HG02852 (cell line): ENCODE data around the gene TRAF5.
"Not testable (repeated sequence)": the region's sequence is repeated elsewhere in the genome, so short reads cannot be mapped to it uniquely, and the experiment has no call there.

Source experiments
- ATAC-seq: cut with Tn5 transposase; IDR thresholded peaks from one replicate; pipeline ENCODE4 v1.9.1; 2021; ENCODE audit warnings: mild to moderate bottlenecking, moderate library complexity; ENCODE audit not compliant: unreplicated experiment

Gene TRAF5

DNA sequence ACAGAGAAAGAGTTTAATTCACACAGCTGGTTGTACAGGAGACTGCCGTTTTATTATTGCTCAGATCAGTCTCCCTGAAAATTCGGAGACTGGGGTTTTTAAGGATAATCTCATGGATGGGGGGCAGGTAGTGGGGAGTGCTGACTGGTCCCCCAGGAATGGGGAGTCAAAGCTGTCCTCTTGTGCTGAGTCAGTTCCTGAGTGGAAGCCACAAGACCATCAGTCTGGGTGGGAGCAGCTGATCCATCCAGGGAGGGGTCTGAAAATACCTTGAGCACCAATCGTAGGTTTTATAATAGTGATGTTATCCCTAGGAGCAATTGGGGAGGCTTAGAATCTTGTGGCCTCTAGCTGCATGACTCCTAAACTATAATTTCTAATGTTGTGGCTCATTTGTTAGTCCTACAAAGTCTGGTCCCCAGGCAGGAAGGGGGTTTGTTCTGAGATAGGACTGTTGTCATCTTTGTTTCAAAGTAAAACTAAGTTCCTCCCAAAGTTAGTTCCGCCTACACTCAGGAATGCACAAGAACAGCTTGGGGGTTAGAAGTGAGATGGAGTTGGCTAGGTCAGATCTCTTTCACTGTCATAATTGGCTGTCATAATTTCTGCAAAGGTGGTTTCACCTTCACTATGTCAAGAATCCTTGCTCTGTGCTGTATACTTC, 50.3 kb downstream of the TRAF5 start:
- no peak for ATAC-seq

DNA sequence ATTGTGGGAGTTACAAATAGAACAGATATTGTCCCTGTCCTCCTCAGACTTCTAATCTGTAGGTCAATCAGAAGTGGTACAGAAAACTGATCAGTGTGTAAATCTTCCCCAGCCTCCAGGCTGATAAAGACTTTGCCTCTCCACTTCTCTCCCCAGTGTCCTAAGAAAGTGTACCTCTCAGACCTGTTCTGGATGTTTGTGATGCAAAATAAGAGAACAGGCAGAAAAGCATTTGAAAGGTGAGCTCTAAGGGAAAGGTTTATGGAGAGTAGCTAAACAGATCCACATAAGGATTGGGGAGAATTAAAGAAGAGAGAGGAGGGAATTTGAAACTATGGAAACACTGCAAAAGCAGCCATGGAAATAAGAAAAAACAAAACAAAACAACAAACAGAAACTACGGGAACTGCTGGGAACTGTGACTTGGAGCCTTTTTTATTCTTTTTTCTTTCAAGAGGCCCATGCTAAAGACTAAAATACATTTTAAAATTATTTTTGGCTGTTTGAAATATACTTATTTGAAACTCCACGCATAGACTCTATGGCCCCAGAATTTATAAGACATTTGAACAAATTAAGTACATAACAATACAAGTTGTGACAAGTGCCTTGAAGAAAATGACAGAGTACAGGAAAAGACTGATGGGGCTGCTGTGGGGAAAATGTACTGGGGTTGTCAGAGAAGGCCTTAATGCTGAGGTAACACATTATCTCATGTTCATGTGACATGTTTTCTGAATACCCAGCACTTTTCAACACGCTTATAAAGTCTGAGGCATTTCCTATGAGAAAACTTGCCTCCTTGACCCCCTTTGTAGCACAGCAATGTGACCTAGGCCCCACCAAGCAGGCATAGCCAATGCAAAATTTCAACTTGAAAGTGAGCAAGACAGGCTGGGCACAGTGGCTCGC, 51.2 kb downstream of the TRAF5 start:
- no peak for ATAC-seq

DNA sequence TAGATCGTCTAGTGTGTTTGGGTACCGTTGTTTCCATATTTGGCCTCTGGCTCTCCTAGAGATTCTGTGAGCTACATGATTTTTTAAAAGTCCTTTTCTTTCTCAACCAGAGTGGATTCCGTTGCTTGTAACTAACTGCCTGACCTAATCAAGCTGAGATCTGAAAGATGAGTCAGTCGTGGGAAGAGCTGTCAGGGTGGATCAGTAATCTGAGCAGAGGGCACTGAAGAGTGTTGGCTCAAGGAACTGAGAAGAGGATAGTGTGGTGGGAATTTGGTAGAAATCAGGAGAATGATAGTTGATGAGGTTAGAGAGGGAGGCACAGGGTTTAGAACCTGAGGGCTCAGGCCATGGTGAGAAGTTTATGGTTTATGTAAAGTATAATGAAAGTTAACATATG, 52.2 kb downstream of the TRAF5 start:
- ATAC-seq = no peak

GRCh38 chr1:211379446-211379845, 52.8 kb downstream of the TRAF5 start:
- no peak for ATAC-seq

GRCh38 chr1:211381481-211382181, 55.0 kb downstream of the TRAF5 start:
- no peak for ATAC-seq

DNA sequence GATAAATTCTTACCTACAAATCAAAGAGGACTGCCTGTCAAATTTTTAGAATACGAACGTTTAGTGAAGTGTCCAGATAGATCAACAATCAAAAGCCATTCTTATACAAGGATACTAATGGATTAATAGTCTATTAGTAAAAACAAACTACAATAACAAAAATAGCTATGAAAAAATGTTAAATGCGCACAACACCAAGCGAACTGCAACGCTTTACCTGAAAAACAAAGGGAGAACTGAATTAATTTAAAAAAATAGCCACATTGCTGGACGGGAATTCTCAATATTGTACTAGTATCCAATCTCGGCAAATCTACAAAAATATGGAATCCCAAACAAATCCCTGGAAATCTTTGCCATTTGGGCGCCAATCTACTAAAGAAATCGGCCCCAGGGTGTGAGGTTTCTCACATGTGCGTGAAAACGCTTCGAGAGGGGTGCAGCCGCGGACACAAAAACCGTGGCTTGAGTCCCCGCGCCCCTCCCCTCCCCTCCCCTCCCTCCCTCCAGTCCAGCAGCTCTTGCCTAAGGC, 55.6 kb downstream of the TRAF5 start:
- ATAC-seq = no peak

DNA sequence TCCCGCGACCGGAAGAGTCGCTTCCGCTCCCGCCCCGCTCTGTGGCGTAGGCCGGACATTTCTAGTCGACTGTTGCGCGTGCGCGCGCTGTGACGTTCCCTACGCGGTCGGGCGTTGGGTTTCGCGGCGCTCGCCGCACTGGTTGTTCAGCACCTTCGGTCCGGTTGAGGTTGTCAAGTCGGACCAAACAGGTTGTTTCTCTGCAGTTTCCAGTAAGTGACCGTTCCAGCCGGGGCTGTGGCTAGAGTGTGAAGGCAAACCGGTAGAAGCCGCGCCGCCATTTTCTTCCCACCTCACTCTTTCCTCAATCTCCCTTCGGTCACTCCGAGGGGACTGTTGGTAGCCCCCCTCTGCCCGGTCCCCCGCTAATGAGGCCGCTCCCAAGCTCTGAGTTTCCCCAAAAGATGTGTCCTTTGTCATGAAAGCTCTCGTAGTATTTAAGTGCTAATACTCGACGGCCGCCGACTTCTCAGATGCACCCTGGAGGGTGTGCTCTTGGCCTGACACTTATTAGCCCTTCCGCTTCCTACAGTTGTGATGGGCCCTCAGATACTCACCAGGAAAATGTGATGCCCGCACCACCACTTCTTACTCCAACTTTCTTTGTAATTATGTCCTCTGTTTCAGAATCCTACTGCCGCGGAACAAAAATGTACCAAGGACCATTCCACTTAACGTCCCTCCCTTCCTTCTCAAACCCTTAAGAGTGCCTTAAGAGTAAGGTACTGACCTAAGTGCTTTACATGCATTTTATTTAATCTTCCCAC, 56.3 kb downstream of the TRAF5 start:
- ATAC-seq = peak; percentile 97

DNA sequence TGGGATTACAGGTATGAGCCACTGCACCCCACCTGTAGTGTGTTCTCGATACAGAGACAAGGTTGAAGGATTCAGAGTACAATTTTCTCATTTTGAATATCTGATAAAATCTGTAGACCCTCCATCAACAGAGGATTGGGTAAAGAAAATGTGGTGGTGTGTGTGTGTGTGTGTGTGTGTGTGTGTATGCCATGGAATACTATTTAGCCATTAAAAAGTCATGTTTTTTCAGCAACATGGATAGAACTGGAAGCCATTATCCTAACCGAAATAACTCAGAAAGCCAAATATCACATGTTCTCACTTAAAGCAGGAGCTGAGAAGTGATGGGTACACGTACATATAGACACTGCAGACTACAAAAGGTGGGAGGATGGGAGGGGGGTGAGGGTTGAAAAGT, 57.9 kb downstream of the TRAF5 start:
- ATAC-seq = no peak

DNA sequence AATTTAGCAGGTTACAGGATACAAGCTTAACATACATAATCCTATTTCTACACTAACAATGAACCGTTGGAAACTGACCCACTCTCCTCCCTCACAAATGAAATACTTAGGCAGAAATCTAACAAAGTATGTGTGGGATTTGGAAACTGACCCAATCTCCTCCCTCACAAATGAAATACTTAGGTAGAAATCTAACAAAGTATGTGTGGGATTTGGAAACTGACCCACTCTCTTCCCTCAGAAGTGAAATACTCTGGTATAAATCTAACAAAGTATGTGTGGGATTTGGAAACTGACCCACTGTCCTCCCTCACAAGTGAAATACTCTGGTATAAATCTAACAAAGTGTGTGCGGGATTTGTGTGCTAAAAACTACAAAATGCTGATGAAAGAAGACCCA, 60.3 kb downstream of the TRAF5 start:
- no peak for ATAC-seq

DNA sequence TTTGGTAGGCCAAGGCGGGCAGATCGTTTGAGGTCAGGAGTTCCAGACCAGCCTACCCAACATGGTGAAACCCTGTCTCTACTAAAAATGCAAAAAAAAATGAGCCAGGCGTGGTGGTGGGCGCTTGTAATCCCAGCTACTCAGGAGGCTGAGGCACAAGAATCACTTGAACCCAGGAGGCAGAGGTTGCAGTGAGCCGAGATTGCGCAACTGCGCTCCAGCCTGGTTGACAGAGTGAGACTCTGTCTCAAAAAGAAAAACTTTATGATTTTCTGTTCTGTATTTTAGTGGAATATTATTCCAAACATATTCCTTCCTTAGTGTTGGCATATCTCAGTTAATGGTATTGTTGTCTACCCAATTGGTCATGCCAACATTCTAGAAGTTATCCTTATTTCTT, 64.2 kb downstream of the TRAF5 start:
- ATAC-seq = not testable (repeated sequence)

DNA sequence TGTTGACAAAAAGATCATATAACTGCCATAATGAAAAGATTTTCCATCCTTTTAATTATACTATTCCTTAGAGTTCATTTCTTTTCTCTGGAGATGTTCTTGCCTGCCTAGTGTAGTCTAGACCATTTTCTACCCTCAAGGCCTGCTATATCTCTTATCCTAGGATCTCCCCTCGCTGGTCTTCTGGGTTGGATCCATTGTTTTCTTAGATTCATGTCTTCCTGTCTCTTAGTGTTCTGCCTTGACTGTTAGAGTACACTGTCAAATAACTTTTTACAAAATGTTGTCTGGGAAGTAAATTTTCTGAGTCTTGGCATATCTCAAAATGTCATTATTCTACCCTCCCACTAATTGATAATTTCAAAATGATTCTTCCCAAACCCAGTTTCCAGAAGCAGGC, 66.6 kb downstream of the TRAF5 start:
- ATAC-seq = no peak

- not testable (repeated sequence) for ATAC-seq
Measured at GRCh38 chr1:211398266-211398930, 71.8 kb downstream of the TRAF5 start.

DNA sequence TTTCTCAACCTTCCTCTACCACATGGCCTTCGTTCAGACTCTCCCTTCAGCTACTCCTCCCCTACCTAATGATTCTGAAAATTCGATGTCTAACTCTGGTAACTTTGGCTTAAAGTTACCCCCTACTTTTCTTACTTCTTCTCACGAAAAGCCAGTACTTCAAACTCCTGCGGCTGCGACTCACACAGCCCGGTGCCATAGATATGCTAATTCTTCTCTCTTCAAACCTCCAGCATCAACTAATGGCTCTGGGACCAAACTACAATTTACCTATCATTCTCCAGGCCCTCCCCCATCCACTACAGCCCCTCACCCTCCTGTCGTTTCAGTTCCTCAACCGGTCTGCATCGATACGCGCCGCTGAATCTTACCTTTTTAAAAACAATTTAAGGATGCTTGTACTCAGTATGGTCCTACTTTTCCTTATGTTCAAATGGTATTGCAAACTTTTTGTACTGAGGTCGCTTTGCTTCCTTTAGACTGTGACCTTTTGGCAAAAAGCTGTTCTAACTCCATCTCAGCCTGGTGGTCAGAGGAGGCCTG, 73.3 kb downstream of the TRAF5 start:
- not testable (repeated sequence) for ATAC-seq

DNA sequence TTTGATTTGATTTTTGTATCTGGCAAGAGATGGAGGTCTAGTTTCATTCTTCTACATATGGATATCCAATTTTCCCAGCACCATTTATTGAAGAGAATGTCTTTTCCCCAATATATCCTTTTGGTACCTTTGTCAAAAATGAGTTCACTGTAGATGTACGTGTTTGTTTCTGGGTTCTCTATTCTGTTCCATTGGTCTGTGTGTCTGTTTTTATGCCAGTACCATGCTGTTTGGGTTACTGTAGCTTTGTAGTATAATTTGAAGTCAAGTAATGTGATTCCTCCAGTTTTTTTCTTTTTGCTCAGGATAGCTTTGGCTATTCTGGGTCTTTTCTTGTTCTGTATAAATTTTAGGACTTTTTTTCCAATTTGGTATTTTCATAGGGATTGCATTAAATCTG, 75.1 kb downstream of the TRAF5 start:
- not testable (repeated sequence) for ATAC-seq

- ATAC-seq = not testable (repeated sequence)
Measured at GRCh38 chr1:211406086-211406485, 79.5 kb downstream of the TRAF5 start.

DNA sequence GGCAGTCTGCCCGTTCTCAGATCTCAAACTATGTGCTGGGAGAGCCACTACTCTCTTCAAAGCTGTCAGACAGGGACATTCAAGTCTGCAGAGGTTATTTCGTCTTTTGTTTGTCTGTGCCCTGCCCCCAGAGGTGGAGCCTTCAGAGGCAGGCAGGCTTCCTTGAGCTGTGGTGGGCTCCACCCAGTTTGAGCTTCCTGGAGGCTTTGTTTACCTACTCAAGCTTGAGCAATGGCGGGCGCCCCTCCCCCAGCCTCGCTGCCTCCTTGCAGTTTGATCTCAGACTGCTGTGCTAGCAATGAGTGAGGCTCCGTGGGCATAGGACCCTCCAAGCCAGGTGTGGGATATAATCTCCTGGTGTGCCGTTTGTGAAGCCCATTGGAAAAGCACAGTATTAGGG, 81.1 kb downstream of the TRAF5 start:
- ATAC-seq = not testable (repeated sequence)

GRCh38 chr1:211411639-211412038, 85.0 kb downstream of the TRAF5 start:
- ATAC-seq = no peak

DNA sequence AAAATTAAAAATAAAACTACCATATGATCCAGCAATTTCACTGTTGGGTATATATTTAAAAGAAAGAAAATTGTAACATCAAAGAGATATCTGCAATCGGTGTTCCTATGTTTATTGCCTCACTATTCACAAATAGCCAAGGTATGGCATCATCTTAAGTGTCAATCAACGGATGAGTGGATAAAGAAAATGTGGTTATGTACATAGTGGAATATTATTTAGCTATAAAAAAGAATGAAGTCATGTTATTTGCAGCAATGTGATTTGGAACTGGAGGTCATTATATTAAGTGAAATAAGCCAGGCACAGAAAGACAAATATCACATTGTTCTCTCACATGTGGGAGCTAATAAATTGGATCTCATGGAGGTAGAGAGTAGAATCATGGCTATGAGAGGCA, 89.1 kb downstream of the TRAF5 start:
- ATAC-seq = no peak

DNA sequence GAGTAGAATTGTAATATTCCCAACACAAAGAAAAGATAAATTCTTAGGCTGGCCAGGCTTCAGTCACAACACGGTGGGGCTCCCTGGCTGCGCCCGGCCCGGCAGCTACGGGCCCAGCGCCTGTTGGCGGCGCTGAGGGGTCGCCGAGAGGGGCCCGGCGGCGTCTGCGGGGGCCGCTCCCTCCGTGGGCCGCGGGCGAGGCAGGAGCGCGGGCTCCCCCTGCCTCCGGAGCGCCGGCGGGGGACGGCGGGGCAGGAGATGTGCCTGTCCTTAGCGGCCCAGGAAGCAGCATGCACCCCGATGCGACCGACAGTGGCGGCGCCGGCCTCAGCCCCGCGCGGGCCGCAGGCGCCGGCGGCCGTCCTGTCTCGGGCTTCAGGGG, 89.6 kb downstream of the TRAF5 start:
- peak; percentile 73 for ATAC-seq
